ENCODE results near the gene SARDH.
A peak's percentile ranks its signal among the peaks of the same experiment; 100 is the strongest.

SARDH gene, protein sequence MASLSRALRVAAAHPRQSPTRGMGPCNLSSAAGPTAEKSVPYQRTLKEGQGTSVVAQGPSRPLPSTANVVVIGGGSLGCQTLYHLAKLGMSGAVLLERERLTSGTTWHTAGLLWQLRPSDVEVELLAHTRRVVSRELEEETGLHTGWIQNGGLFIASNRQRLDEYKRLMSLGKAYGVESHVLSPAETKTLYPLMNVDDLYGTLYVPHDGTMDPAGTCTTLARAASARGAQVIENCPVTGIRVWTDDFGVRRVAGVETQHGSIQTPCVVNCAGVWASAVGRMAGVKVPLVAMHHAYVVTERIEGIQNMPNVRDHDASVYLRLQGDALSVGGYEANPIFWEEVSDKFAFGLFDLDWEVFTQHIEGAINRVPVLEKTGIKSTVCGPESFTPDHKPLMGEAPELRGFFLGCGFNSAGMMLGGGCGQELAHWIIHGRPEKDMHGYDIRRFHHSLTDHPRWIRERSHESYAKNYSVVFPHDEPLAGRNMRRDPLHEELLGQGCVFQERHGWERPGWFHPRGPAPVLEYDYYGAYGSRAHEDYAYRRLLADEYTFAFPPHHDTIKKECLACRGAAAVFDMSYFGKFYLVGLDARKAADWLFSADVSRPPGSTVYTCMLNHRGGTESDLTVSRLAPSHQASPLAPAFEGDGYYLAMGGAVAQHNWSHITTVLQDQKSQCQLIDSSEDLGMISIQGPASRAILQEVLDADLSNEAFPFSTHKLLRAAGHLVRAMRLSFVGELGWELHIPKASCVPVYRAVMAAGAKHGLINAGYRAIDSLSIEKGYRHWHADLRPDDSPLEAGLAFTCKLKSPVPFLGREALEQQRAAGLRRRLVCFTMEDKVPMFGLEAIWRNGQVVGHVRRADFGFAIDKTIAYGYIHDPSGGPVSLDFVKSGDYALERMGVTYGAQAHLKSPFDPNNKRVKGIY

GRCh38 chr9:133737774-133738639 is at the start of gene SARDH:
Gene SARDH, minus strand, starts transcription at chr9:133738352. Its CDS starts 4,179 bp downstream, at chr9:133734173.
- peak; percentile 80 for DNase-seq

DNA sequence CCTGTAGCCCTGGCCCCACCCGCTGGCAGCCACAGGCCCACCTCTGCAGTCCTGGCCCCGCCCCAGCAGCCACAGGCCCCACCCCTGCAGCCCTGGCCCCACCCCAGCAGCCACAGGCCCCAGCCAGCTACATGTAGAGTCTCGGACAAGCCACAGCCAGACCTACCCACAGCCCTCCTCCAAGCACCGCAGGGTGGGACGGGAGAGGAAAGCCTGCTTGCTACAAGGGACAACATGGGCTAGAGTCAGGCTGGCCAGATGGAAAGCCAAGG is 49.5 kb upstream of the SARDH start:
- DNase-seq: peak; percentile 40

- peak; percentile 31 for DNase-seq
These were observed 49.0 kb upstream of the SARDH start for GRCh38 chr9:133786907-133787753.

- peak; percentile 64 for DNase-seq
These were observed 48.2 kb upstream of the SARDH start for GRCh38 chr9:133786371-133786753.

DNA sequence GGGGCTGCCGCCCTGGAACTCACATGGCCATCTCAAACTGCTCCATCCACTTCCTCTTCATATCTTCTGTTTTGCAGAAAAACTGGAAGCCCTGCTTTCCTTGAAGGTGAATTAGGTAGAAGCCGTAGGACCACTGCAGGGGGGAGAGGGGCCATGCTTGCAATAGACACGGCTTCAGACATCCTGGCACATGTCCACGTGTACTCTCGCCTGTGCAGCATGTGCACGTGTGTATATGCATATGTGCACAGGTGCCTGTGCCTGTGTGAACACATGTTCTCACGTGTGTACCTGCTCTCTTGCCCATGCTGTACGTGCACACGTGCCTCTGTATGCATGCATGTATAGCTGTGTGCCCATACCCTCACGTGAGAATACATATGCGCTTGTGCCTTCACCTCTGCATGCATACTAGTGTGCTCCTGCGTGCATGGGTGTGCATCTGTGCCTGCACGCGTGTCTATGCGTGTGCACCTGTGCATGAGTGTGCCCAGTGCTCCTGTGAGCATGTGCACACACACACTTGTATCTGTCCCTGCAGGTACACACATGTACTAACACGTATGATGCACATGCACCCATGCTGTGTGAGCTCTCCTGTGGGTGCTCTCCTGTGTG is 47.7 kb upstream of the SARDH start:
- no peak for DNase-seq

DNA sequence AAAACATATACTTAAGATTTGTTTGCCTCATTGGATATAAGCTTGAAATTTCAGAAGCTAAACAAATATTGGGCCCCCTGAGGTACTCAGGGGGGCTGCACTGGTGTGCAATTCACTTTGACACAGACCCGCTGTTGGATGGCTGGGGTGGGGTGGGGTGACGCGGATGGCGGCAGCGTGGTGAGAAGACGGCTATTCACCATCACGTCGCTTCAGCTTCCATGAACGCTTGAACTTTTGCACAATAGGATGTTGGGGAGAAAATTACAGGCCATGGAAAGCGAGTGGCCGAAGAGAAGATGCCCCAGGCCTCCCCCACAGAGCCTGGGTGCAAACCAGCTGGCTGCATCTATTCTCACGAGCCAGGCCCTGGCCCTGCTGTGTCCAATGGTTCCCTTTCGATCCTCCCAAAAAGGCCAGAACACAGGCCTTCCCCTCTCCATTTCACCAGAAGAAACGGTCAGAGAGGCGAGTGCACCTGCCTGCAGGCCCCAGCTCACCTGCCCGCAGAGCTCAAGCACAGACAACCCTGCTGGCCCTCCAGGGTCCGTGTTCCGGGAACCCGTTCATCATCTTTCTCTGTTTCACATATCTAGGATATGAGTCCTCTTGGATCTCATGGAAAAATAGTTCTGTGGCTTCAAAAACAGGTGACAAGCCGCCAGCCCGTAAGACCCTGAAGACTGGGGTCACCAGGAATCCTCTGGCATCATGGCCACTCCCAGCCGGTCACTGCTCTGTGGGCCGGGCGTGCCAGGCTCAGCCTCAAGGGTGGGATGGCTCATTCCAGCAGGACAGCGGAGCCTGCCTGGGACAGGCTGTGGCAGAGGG is 46.8 kb upstream of the SARDH start:
- DNase-seq: no peak

- no peak for DNase-seq
These were observed 45.2 kb upstream of the SARDH start for GRCh38 chr9:133783331-133783731.

- DNase-seq: peak; percentile 64
These were observed 44.3 kb upstream of the SARDH start for GRCh38 chr9:133782157-133783130.

GRCh38 chr9:133781828-133782135 is 43.6 kb upstream of the SARDH start:
- DNase-seq: no peak

DNA sequence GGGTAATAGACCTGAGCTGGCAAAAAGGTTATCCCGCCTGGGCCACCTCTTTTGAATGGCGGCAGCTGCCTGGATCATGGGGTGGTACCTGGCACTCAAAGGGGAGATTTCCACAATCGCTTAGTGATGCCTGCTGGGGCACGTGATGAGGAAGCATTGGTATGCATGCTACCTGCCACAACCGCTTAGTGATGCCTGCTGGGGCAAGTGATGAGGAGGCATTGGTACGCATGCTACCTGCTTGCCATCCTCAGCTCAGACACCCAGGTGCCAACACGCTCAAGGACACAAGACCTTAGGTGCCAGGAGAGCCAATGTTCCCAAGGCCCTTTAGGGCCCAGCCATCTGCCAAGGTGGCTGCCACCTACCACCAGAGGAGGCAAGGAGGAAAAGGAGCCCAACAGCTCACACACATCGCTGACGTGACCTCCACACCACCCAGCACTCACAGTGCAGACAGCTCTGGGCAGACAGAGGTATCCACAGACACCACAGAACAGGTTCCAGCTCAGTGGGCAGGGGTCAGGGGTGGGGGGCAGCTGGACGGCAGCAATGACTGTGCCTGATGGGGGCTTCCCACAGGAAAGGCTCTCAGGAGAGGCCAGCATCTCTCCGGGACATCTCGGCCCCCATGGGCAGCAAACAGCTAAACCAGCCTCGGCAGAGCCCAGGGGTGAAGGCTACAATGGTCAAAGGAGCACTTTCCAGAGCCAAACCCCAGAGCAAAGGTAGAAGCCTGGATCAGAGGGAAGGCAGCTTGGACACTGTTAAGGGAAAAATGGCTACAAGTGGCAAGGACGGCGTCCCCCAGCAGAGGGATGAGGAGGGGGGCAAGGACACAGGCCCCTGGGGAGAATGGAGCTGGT is 43.0 kb upstream of the SARDH start:
- no peak for DNase-seq

GRCh38 chr9:133780404-133780945 is 42.3 kb upstream of the SARDH start:
- no peak for DNase-seq

DNA sequence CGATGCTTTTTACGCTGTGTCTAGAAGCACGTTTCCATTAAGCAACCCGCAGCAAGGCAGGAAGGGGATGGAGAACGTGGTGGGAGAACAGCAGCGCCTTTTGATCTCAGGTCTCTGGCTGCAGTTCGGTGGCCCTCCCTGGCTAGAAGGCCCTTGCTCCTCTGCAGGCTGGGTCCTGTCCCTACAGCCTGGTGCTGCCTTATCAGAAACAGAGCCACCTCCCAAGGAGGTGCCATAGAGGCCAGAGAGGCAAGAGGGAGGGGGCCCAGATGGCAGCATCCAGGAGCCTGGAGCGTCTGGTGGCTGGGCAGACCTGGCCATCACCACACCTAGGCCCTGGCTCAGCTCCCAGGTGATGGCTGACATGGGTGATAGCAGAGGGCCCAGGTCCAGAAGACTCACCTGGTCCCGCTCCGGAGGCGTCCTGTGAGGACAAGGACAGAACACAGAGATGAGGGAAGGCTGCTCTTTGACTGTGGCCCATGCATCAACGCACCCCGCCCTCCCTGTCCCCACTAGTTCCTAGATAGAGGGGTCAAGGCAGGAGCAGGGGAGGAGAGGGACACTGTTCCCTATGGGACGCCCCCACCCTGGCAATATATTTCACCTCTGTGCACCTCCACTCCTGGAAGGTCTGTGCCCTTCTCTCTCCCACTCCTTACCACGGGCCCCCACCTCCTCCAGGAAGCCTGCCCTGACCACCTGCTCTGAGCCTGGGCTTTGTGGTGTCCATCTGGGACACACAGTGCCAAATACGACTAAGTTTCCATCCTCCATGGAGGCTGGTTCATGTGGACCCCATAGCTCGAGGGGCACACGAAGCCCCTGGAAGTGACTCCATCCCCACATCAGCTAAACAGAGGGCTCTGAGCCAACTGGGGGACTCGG is 41.6 kb upstream of the SARDH start:
- DNase-seq: no peak

DNA sequence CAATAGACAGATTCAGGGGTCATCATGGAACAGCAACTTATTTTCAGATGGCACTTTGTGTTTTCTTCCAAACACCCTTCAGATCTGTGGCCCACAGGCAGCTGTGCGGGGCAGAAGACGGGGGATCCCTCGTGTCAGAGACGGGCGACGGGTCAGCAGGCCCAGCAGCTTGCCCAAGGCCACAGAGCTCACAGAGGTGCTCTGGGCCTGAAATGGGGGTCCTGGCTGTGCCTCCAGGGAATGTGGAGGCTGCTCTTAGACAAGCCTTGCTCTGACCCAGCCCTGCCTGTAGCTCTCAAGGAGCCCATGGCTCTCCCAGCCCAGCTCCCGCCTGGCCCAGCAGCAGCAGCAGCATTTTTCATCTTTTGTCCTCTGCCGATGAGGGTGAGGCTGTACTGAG is 40.9 kb upstream of the SARDH start:
- no peak for DNase-seq

DNA sequence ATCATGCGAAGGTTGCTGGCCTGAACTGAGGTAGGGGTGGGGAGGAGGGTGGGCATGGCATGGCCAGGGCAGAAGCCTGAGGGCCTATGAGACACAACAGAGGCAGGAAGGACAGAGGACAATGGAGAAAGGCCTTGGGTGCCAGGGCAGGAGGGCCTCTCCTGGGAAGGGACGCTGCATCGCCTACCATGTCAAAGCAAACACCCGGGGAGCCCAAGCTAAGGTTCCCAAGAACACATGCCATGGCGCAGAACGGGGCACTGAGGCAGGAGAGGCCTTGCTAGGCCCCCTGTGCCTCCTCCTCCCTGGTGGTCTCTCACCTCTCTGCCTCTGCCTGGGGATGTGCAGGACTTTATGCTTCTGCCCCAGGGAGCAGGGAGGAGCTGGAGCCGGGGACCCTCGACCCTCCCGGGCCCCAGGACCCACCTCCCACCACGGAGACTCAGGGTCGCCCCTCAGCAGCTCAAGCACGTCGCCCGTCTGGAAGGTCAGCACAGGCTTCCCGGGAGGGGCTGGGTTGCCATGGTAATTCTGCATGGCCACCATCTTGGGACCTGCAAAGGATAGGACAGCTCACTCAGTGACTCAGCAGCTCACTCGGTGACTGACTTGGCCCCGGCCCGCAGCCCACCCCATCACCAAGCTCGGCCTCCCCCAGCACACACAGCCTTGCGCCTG is 40.3 kb upstream of the SARDH start:
- no peak for DNase-seq

GRCh38 chr9:133777871-133778270 is 39.7 kb upstream of the SARDH start:
- no peak for DNase-seq

DNA sequence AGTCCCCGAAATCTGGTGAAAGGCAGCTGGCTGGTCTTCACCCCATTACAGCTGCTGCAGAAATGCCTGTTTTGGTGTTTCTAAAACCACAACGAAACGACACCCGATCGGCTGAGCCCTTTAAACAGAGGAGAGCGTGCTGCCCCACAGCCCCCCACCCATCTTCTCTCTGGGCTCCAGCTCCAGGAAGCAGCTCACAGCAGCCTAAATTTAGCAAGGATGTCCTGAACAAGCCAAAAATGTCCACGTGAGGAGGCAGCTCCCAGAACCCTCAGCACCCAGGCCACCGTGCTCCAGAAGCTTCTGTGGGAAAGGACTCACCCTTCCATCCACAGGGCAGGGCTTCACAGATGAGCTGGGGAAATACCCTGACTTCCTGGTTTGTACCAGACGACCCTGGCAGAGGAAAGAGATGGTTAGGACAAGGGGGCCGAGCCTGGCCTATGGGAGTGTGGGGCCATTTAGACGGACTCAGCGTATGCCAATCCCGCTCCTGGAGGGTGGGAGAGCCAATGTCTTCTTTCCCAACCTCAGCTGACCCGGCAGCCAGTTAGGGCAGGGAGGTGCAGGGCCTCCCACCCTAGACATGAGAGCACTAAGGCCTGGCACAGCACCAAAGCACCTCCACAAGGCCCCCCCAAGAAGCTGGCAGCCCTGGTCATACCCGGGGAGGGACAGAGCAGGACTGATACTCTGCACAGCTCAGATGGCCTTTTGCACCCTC is 39.1 kb upstream of the SARDH start:
- no peak for DNase-seq

All from inflammatory macrophage treated with lipopolysaccharide for 4 hours (primary cell).